CD4-positive, alpha-beta T cell treated with Interleukin-4 for 4 hours (primary cell): ENCODE data around the gene CLDN11.

Experiments
- DNase-seq: peaks from one replicate; pipeline ENCODE4 v3.0.0-alpha.2; 2020

The CLDN11 gene

GRCh38 chr3:170428095-170428494, 9.4 kb downstream of the CLDN11 start:
- no peak for DNase-seq

DNA sequence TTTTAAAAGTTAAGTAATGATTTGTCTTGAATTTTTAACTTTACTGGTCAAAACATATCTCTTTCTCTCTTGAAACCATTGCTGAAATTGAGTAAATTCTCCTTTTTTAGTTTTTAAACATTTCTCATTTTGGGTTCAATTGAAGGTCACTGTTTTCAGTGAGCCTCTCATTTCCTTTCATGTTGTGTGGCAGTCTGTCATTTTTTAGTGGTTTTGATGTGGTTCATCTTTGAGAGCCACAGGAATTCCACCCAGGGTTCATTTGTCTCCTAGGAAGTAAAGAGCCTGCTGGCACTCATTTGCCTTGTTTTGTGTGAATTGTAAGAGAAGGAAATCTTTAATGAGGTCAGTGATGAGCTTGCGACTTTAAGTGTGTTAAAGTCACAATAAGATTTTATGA, 10.4 kb downstream of the CLDN11 start:
- no peak for DNase-seq

DNA sequence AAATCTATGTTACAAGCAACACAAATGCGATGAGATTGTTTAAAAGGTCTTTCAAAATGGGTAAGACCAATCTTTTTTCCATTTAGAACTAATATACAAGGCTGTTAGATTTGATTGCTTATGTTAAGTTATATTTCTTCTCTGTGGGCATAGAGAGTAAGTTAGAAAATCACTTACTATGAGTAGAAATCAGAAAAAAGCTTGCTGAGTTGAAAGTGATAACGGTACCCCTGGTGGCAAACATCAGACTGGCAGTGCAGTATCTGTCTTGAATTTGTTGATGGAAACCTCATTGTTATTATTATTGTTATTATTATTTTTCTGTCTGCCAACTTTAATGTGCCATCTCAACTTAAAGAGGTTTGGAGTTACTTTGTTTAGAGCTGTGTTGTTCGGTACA, 12.4 kb downstream of the CLDN11 start:
- DNase-seq: no peak

DNA sequence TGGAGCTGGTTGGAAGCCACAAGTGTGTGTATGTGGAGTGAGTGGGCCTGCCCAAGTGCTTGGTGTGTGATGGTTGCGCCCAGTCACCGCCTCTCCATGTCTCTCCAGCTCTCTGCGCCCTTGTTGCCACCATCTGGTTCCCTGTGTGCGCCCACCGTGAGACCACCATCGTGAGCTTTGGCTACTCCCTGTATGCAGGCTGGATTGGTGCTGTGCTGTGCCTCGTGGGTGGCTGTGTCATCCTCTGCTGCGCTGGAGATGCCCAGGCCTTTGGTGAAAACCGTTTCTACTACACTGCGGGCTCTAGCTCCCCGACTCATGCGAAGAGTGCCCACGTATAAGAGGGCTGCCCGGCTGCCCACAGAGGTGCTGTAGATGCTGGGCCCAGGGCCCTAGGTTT, 13.7 kb downstream of the CLDN11 start:
- DNase-seq: no peak

- no peak for DNase-seq
Measured at GRCh38 chr3:170436697-170437096, 18.0 kb downstream of the CLDN11 start.

DNA sequence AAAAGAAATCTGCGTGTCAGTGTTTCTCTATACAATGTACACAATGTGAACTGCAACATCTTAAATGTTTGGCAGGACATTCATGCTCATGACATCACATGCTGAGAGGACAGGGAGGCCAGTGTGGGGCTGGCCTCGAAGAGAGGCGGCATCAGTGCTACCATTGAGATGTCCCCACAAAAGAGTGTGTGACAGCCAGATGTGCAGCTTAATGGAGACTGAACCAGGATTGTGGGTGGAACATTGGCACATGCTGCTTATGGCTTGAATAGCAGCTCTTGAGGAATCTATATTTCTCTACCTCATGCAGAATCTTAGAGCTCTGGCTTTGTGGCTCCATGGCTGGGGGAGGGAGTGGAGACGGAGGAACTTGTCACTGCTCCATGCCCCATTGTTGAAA, 18.5 kb downstream of the CLDN11 start:
- no peak for DNase-seq

DNA sequence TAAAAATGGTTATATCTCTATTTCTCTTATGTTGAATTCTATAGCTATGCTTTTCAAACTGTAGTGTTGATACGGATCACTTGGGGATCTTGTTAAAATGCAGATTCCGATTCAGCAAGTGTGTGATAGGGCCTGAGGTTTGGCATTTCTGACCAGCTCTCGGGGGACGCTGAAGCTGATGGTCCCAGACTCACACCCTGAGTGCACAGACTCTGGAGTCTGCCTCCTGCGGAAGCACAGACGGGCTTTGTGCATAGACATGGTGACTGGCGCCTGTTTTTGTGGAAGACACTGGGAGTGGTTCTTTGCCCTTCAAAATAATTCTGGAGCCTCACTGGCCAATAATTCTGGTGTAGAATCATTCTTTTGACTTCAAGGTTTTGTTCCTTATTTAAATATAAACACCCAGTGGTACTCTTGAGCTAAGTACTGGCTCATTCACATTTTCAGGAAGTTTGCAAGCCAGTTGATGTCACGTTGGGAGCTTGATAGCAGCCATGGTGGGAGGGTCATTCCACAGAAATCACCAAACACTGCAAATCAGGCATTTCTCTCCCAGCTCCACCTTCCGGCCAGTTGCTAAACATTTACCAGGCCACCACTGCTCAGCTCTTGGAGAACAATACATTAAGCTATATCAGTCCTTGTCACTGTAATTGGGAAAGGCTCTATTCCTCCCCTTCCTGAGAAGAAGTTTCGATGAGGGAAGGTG, 19.2 kb downstream of the CLDN11 start:
- DNase-seq: no peak

DNA sequence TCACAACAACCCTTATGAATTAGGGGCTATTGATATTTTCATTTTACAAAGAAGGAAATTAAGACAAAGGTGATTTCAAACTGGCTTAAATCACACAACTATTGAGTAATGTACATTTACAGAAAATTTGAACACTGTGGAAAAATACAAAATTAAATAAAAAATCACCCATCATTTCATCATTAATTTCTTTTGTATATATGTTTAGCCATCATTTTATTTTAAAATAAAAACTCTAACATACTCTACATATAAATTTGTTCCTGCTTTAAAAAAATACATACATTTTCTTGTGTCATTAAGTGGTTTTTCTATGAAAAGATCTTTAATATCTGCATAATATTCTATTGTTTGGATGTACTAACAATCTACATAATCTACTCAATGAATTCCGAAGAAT, 20.2 kb downstream of the CLDN11 start:
- DNase-seq: no peak

GRCh38 chr3:170440344-170440743, 21.7 kb downstream of the CLDN11 start:
- DNase-seq: no peak

- no peak for DNase-seq
Measured at GRCh38 chr3:170441412-170441811, 22.7 kb downstream of the CLDN11 start.

GRCh38 chr3:170442947-170443346, 24.3 kb downstream of the CLDN11 start:
- DNase-seq: no peak

DNA sequence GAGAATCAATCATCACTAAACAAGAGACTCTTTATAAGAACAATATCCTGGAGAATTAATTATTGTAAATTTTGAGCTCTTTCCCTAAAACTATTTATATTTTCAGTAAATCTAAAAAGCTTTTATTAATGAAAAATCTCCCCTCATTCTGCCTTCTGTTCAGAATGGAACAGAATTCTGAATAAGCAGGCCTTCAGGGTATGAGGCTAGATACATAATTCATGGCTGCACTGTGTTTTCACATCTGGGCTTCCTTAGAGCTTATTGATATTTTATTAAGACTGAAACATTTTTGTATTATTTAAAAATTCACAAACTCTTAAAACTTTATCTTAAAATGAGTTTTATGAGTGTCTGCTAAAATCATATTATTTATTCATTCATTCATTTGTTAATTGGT, 24.8 kb downstream of the CLDN11 start:
- DNase-seq: no peak

- DNase-seq: no peak
Measured at GRCh38 chr3:170448584-170448983, 29.9 kb downstream of the CLDN11 start.

DNA sequence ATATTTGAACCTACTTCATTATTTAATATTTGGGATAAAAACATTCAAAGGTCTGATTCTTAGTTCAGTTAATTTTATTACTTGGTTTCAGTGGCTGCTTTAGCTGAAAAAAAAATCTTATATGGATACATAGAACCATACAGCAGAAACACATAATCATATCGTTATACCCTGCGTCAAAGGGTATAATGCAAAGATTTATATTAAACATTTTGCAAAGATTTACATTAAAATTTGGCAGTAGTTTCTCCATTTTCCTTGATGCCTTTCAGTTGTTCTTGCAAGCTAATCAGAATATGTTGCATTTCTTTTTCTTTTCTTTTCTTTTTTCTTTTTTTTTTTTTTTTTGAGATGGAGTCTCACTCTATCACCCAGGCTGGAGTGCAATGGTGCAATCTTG, 31.4 kb downstream of the CLDN11 start:
- DNase-seq: no peak

DNA sequence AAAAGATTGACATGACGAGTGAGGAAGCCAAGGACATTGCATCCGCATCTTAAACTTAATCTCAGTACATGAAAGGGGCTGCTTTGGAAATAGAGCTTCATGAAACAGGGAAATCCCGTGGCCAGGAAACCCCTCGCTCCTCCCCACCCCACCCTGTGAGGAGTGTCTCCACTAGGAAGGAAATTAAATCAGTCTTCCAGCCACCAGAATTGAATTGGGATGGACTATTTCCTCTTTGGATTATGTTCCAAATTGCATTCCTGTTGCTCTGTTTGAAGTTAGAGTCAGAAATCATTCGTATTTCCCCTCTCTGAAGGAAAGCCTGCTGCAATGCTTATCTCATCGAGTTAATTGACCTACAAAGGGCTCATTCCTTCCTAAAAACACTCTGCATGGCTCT, 35.8 kb downstream of the CLDN11 start:
- DNase-seq: no peak

- DNase-seq: no peak
Measured at GRCh38 chr3:170458285-170458684, 39.6 kb downstream of the CLDN11 start.

DNA sequence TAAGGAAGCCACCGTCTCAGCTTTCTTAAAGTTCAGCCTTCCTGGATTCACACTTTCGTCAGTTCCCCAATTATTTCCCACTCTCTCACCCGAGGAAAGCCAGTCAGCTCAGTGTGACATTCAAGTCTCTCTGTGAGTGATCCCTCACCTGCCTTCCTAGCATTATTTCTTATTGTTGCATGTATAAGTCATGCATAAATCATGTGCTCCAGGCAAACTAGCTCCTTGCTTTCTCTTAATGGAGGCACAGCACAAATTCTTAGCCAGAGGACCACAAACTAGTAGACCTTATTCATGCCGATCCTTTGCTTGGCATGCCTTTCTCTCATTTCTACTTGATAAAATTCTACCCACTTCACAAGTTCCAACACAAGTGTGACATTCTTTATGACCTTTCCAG, 44.3 kb downstream of the CLDN11 start:
- no peak for DNase-seq

DNA sequence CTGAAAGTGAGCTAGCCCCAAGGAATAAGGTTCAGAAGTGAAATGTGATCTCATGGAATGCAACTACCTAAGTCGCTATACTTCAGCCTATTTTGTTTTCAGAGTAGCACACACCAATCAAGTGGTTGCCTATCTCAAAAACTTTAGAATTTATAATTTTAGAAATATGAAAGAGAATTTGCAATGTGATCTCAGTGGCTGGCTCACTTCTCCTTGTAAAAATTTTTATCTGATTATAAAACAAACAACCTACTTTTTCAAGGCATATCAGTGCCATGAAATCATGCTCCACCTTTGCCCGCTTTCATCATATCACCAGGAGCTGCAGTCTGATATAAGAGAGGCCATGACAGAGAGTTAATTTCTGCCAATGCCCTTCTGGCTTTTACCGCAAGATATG, 47.3 kb downstream of the CLDN11 start:
- no peak for DNase-seq

DNA sequence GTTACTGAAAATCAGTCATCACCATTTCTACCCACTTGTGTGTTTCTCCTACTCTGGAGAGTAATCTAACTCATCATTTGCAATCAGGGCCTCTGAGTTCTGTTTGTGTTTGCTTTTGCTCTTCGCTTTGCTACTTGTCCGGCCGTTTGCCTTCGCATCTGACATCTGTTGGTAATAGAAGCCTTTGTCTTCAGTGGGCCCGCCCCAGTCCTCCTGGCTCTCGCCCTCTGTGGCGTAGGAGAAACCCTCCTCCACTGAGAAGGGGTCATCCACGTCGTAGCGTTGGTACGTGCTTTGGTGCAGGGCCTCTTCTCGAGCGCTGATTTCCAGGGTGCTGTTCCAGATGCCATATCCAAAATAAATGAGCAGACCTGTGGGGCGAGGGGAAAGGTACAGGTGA, 48.3 kb downstream of the CLDN11 start:
- no peak for DNase-seq

DNA sequence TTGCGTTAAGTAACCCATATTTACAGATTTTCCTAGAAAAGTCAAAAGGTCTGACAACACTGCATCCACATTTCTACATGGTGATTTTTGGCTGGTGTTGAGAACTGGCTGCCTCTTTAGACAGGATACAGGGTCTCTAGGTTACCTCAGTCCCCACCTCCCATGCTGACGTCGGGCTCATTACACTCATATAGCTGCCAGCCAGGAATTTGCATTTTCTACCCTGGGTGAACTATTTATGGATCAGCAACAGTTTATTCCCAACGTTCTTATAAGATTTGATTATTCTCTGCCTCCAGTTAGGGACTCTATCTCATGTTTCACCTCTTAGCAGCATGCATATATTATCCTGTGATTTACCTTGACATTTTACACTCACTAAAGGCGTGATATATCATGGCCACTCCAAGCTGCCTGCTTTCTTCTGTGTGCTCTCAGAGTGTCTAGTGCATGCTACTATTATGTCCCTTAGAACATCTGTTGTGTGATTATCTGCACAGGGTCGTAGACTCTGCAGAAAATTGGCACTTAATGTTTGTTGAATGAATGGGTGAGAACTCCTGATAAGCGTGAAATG, 49.0 kb downstream of the CLDN11 start:
- DNase-seq: no peak

DNA sequence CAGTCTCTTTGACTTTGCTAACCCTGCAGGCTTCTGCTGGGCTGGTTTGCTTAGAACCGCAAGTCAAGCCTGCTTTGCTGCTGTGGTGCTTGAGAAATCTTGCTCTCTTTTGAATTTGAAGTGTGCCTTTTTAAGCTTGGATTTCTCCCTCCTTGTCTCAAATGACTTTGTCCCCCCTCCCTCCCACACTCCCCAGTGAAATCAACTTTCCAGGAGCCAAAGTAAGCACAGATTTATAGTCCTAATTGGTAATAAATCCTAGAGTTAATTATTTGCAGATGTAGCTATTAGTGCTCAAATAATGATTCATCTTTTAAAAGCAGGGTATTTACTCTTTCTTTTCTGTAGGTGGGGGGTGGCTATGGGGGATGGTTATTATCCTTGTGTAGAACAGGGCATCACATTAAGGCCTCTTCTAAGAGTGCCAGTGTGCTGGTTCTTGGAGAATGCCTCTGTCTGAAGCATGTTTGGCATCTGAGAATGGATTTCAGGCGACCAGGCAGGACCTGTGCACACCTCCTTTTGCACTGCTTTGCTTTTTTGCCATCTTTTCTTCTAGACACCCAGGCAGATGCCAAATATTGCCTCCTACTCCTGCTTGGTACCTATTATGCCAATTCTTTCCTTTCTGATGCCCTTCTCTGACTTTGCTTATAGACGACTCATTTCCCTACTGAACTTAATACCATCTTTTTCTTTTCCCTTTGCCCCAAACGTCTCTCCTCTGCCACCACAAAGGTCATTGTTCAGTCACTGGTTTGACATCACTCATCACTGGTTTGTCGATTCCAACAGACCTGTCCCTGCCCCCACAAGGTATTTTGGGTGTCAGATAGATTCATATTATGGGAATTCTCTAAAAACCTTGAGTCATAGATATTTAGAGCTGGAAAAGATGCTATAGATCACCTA, 50.7 kb downstream of the CLDN11 start:
- no peak for DNase-seq

- no peak for DNase-seq
Measured at GRCh38 chr3:170470063-170471016, 51.7 kb downstream of the CLDN11 start.

DNA sequence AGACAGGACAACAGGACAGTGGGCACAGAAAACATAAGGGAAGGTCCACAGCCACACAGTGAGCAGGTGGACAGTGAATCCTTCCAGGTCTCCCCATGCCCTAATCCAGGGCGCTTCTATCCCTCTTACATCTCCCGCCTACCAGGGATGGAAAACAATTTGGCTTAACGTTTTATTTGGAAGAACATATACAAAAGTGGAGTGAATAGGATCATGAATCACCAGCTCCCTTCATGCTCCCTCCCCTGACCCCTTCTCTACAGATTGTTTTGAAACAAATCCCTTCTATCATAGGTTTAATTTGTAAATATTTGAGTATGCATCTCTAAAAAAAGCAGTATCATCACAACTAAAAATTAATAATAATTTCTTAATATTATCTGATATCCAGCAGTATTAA, 52.5 kb downstream of the CLDN11 start:
- no peak for DNase-seq
